GM19468 (cell line): ENCODE data around the gene AXL.

Experiments used
- ATAC-seq: cut with Tn5 transposase; IDR thresholded peaks from one replicate; pipeline ENCODE4 v1.9.1; 2021; ENCODE audit warnings: mild to moderate bottlenecking, moderate library complexity, moderate number of reproducible peaks; ENCODE audit not compliant: unreplicated experiment; ENCODE audit errors: extremely low read depth

The AXL gene

DNA sequence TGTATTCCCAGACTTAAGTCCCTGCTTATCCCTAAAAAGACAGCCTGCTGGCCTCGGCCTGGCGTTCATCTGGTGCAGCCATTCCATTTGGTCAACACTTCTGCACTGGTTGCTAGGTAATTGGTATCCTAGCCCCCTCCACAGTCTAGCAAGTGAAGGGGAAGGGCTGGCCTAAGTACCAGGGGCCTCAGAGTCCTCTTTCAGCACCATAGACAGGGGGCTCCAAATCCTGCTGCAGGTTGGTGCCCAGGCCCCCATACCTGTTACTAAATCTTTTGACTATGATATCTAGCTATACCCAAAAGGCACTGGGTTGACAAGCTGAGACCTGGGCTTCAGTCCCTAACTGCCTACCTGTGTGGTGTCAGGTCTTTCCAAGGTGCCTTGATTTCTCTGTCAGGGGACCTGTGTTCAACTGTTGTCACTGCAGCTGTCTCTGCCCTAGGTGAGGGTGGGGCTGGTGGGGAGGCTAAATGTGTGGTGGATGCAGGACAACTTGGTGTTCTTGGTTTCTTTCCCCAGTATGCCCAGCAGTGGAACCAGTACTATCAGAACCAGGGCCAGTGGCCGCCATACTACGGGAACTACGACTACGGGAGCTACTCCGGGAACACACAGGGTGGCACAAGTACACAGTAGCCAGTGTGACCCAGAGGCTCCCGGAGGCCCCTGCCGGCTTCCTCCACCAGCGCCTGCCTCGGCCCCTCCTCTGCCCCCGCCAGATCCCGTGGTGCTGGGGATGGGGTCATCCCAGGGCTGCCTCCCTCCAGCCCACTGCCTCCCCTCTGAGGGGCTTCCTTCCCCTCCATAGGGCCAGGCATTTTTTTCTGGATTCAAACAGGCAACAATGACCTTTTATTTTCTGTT is 87.1 kb downstream of the AXL start:
- ATAC-seq, result no peak

- no peak for ATAC-seq
These were observed 88.3 kb downstream of the AXL start for GRCh38 chr19:41307090-41307875.

DNA sequence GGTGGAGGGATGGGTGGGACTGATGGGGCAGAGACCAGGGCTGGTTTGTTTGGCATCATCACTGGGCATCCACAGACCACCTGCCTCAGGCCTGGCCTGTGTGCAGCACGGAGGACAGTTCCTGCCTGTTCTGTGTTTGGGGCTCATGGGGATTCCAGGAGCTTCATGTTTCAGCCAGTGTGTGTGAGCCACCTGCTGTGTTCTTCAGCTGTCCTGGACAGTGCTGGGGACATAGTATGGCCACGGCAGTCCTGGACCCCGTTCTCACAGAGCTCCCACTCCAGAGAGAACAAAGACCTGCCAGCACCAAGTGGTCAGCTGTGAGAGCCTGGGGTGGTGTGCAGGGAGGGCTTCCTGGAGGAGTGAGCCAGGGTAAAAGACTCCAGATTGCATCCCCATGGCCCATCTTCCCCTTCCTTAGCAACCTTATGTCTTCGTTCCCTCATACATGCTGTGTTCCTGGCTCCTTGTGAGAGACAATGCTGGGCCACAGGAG is 89.0 kb downstream of the AXL start:
- no peak for ATAC-seq

- ATAC-seq, result no peak
These were observed 89.6 kb downstream of the AXL start for GRCh38 chr19:41308450-41309179.

GRCh38 chr19:41309180-41310032 is 90.4 kb downstream of the AXL start:
- ATAC-seq, result no peak

GRCh38 chr19:41310033-41310831 is 91.2 kb downstream of the AXL start, which contains the start of gene CCDC97:
CCDC97 (plus strand) TSS chr19:41310172; CDS start chr19:41310311, 139 bp downstream.
- ATAC-seq, result peak; percentile 45

- ATAC-seq, result no peak
These were observed 92.0 kb downstream of the AXL start for GRCh38 chr19:41311072-41311471.
